NCI-H187 treated with DMSO at 0.1 percent for 48 hours (cell line): Measurements from ENCODE around the gene CHRNA1.

Experiments
- DNase-seq: peaks from one replicate; lab custom pipeline; 2025; lab: John Stamatoyannopoulos, UW

The CHRNA1 gene

DNA sequence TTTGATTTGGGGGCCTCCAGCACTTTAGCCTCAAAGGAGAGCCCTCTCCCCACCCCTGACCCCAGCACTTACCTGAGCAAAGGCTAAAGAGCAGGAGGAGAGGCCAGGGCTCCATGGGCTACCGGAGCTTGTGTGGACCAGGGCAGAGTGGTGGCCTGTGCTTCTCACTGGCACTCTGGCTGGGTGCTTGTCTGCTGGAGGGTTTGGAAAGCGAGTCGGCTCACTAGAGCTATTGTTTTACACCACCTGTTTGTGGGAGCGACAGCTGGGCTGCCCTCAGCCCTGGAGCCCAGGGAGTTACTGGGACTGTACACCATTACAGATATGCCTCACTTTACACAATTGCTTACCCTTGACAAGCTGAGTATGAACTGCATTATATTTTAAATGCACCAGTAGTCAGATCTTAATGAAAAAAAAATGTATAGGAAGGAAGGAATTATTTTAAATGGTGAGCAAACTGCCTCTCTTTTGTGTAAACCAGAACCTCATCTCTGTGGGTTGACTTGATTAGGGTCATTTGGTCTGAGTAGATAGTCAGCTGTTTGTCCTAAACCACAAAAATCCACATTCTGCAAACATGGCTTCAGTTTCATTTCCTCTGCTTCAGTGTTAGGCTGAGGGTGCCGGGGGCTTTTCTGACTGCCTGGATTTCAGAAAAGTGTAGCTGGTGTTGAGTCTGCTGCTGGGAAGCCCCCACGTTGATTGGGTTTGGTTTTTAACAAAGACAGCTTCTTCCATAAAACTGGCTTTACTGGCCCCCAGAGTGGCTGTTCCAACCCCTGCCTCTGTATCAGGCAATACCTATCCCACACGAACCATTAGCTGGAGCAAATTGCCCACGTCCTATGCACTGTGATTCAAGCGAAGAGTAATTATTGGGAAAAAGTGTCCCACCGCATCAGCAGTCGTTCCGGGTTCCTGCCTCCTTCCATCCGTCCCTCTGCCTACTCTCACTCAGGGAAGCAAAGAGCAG lies at the start of gene CHRNA1:
TSS of gene CHRNA1 (minus strand) at position 193 of the 976 bp plus-strand sequence. CDS start at position 115, 78 bp downstream.
- DNase-seq: no peak

- DNase-seq: no peak
These were observed 47.8 kb upstream of the CHRNA1 start for GRCh38 chr2:174812037-174812436.

DNA sequence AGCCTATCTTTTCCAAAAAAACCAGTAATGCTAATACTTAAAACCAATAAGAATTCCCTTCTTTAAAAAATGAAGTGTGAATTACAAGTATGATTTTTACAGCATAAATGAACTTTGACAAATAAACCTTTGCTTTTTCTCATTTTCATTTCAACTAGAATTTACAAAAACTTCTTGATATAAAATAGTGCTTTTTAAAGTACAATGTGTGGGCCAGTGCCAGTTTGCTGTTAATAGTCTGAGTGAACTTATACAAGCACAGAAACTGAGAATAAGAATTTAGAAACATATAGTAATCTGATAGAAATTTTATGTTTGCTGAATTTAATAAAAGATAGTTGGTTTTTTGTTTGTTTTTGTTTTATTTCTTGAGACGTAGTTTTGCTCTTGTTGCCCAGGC lies 43.7 kb upstream of the CHRNA1 start:
- no peak for DNase-seq

GRCh38 chr2:174805803-174806202 lies 41.5 kb upstream of the CHRNA1 start:
- DNase-seq: no peak

GRCh38 chr2:174802459-174802858 lies 38.2 kb upstream of the CHRNA1 start:
- DNase-seq: no peak

DNA sequence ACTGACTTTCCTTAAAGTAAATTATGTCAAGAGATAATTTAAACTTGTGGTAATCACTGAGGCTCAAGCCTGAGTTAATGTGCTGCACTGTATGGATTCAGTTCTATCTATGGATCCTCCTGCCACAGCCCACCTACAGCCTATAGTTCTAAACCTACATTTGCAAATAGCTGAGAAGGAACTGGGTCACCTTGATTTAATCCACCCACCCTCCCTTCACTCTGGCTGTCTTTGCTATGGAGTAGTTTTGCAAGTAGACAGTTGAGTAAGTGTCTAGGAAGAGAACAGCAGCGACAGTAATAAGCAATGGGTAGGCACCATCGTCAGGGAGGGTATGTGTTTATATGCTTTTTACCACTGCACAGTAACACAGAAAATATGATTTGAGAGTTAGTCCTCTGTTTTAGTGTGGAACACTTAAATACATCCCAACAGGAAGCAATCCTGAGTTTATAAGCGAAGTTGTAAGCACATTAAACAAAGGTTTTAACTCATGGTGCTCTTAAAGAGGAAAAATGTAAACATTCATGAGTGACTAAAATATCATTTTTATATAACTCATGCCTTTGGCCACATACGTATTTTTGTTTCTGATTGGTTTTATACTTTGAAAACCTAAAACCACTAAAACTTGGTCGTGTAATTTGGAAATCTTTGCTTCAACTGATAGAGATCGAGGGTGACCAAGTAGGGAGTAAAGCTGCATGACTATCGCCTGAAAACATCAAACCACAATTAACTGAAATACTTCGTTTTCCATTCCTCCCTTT lies 36.3 kb upstream of the CHRNA1 start:
- no peak for DNase-seq

GRCh38 chr2:174798801-174799200 lies 34.5 kb upstream of the CHRNA1 start:
- DNase-seq: no peak

DNA sequence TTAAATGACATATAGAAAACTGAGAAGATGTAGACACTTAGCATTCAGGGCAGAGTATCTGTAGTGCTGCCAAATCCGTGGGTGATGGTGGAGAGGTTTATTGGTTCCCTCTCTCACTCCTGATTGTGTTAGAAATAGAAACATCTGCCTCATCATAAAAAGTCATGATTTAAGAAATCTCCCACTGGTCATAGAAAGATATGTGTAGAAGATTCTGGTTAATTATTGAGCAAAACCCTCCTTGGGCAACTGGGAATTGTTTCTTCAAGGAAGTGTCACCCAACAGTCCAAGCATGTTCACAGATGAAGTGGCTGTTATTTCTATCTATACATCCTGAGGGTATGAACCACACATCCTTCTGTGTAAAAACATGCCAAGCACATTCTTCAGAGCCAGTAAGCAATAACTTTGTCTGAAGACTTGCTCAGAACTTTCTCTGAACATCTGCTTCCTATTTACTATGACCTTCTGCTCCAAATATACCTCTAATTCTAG lies 33.6 kb upstream of the CHRNA1 start:
- no peak for DNase-seq

GRCh38 chr2:174796319-174796771 lies 32.1 kb upstream of the CHRNA1 start:
- no peak for DNase-seq

DNA sequence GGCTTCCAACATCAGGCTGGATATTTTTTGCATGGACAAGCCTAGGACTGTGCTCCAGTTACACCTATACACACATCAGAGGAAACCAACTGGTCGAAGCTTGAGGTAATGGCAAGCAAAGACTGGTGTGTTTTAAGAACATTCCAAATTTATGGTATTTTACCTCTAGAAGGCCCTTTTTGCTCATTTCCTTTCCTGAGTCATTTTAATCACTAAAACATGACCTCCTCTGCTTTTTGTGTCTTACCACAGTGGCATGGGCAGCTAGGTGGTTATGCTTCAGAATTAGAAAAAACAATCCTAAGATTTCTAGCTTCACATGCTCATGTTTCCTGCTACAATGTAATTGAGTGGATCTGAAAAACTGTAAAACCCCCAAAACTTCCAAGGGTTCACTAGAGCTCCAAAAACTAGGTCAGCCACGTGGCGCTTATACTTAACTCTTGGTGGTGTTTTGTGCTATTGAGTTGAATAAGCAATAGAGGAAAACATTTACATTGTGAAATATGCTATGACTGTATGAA lies 30.6 kb upstream of the CHRNA1 start:
- no peak for DNase-seq

- no peak for DNase-seq
These were observed 28.2 kb upstream of the CHRNA1 start for GRCh38 chr2:174792309-174793025.

DNA sequence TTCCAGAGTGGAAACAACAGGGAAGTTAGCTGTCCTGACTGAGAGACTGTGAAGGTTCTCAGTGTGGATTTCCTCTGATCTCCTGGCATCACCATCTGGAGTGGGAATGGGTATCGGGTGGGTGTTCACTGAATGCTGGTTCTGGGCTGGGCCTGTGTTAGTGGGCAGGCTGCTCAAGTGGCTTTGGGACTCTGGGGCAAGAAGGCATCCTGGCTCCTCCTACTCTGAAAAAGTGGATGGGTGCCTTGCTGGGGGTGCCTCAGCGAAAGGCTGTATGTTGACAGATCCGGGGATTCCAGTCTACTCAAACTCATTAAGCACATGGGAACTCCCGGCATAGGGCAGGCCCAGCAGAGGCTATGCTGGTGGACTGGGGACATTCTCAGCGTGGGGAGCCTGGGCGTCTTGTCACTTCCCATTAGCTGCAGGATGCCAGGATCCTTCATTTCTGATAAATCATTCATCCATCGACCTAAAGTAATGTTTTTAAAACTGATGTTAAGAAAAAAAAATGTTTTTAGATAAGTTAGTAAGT lies 27.5 kb upstream of the CHRNA1 start:
- no peak for DNase-seq

GRCh38 chr2:174791020-174791419 lies 26.7 kb upstream of the CHRNA1 start:
- DNase-seq: no peak

GRCh38 chr2:174789001-174789400 lies 24.7 kb upstream of the CHRNA1 start:
- no peak for DNase-seq

GRCh38 chr2:174788291-174788929 lies 24.1 kb upstream of the CHRNA1 start:
- no peak for DNase-seq

- no peak for DNase-seq
These were observed 23.4 kb upstream of the CHRNA1 start for GRCh38 chr2:174787487-174788205.

DNA sequence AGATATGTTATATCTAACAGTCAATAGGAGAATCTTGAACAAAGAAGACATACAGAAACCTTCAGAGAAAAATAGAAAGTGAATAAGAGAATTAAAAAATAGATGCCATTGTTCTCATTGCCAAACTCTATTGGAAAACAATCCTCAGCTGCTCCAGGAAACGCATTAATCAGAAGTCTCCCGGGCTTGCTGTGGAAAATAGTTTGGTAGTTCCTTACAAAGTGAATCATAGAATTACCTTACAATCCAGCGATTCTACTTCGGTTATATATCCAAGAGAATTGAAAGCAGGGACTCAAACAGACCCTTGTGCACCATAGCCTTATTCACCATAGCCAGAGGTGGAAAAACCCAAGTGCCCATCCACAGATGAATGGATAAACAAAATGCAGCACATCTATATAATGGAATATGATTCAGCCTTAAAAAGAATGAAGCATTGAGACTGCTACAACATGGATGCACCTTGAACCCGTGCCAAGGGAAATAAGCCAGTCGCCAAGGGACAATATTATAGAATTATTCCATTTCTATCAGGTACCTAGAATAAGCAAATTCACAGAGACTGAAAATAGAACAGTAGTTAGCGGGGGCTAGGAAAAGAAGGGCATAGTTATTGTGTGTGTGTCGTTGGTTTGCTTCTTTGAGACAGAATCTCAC lies 21.9 kb upstream of the CHRNA1 start:
- DNase-seq: no peak

- no peak for DNase-seq
These were observed 21.2 kb upstream of the CHRNA1 start for GRCh38 chr2:174785481-174785880.

DNA sequence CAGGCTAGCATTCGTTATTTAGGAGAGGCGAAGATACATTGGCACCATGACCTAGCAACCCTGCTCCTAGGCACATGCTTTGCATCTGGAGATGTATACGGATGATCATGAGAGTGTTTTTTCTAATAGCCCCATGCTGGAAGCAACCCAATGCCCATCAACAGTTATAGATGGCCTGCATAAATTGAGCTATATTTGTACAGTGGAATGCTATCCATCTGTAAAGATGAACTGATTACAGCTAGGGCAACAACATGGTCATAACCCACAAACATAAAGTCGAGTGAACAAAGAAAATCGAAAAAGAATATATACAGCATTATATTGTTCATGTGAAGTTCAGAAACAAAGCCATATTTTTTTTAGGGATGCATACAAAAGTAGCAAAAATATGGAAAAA lies 20.6 kb upstream of the CHRNA1 start:
- DNase-seq: no peak

- no peak for DNase-seq
These were observed 20.0 kb upstream of the CHRNA1 start for GRCh38 chr2:174784316-174784715.
